Measurements from ENCODE around the gene LENG1. TPM values are rescaled to one million over a fixed set of nuclear protein-coding genes. Genes with fewer than 3 reads are reported as not detected.

The LENG1 gene
- total and polyA plus RNA-seq, 12 donors, result 5.0 to 22.0 (median 9.7) TPM

DNA sequence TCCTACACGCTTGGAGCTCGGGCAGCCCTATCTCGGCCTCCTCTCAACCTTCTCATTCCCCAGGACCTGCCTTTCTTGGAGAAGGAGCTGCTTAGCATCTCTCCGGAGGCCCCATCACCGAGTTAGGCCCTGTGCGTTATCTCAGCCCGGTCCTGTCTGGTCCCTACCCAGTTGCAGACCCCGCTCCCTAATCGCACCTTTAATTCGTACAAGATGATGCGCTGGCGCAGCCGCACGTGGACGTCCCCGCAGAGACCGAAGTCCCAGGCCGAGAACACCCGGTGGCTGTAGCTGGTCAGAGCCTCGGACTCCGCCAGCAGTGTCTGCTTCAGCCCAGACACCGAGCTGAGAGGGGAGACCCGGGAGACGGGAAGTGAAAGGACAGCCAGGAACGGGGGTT, 5.7 kb upstream of the LENG1 start:
- no peaks in the 10 kb centered on the region for H3K36me3 ChIP-seq (replicated peaks in 1 of 2)
- peak in 1 of 7 donors; percentile 25 for DNase-seq
- H3K27me3 ChIP-seq, result no peaks in the 10 kb centered on the region
- H3K4me1 ChIP-seq (replicated peaks in 1 of 2), result peaks cover 11 to 32% of the 10 kb centered on the region in 2 donors
- H3K27ac ChIP-seq, result no peak overlapping the region
- H3K9me3 ChIP-seq (replicated peaks in 1 of 3), result no peaks in the 10 kb centered on the region
- intact Hi-C loops (cut with DNase I), result loop anchor here in 1 of 2 donors (5.0 kb wide), 1 partner anchor 67 kb away; no protein-coding TSS in a partner anchor
- TF ChIP-seq POLR2A (IDR thresholded peaks at IDR 0.05) (no peak), CTCF (IDR thresholded peaks at IDR 0.05) (no peak)
- H3K4me3 ChIP-seq, result no peak overlapping the region
- WGBS, 4 donors, result 85 to 90% (median 88%) methylated on average over 25 of the region's 25 CpGs

GRCh38 chr19:54164369-54165068, 5.0 kb upstream of the LENG1 start:
- Histone ChIP-seq H3K4me1 (replicated peaks in 1 of 2) (peaks cover 14 to 34% of the 10 kb centered on the region in 2 donors), H3K4me3 (peak overlapping the region in 1 of 4 donors; percentile 1), H3K27ac (no peak overlapping the region), H3K9me3 (replicated peaks in 1 of 3) (no peaks in the 10 kb centered on the region), H3K27me3 (no peaks in the 10 kb centered on the region), H3K36me3 (replicated peaks in 1 of 2) (no peaks in the 10 kb centered on the region)
- TF ChIP-seq POLR2A (IDR thresholded peaks at IDR 0.05), result no peak
- TF ChIP-seq CTCF (IDR thresholded peaks at IDR 0.05), result no peak
- 8 to 11% (median 9%) methylated on average over 16 to 37 of the region's 37 CpGs for WGBS, 4 donors
- peak in 6 of 7 donors; percentile 55 to 88 (median 78) for DNase-seq
- intact Hi-C loops (cut with DNase I), result loop anchor here in 1 of 2 donors (5.0 kb wide), 1 partner anchor 68 kb away; no protein-coding TSS in a partner anchor

GRCh38 chr19:54162884-54163283, 3.4 kb upstream of the LENG1 start:
- Histone ChIP-seq H3K4me1 (replicated peaks in 1 of 2) (peaks cover 22 to 46% of the 10 kb centered on the region in 2 donors), H3K9me3 (replicated peaks in 1 of 3) (no peaks in the 10 kb centered on the region), H3K27me3 (no peaks in the 10 kb centered on the region), H3K36me3 (replicated peaks in 1 of 2) (peaks cover 0 to 2% of the 10 kb centered on the region in 2 donors), H3K27ac (peak overlapping the region in 4 of 5 donors; percentile 41 to 78 (median 61)), H3K4me3 (peak overlapping the region in 2 of 4 donors; percentile 23 to 30)
- peak in 1 of 7 donors; percentile 34 for DNase-seq
- no peak for TF ChIP-seq CTCF (IDR thresholded peaks at IDR 0.05)
- TF ChIP-seq POLR2A (IDR thresholded peaks at IDR 0.05), result no peak
- WGBS, 4 donors, result 59 to 66% (median 62%) methylated on average over 14 of the region's 14 CpGs
- intact Hi-C loops (cut with DNase I), result no loop called here

DNA sequence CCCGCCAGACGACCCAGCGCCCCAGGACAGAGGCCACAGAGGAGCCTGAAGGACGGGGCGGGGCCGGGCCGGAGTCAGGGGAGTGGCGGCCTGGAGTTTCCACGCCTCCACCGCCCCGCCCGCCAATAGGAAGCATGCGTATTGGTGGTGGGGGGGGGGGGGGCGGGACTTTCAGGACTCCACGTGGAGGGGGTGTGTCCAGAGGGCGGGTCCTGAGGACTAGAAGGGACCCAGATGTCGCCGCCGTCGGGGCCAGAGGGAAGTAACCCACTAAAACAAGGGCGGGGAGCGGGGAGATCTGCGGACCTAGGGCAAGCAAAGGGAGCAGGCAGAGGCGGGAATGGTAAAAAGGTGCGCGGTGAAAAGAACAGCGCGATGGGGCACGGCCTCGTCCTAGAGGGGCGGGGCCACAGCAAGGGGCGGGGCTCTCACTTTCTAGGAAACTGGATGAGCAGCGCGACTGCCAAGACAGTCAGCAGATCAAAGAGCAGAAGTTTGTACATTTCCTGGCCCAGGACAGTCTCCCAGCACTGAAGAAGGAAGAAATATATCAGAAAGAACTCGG, 2.8 kb upstream of the LENG1 start:
- H3K27me3 ChIP-seq, result no peaks in the 10 kb centered on the region
- peak; percentile 87 to 96 (median 93) for DNase-seq
- peak overlapping the region in 2 of 4 donors; percentile 23 to 30 for H3K4me3 ChIP-seq
- intact Hi-C loops (cut with DNase I), result no loop called here
- peak overlapping the region in 4 of 5 donors; percentile 41 to 78 (median 61) for H3K27ac ChIP-seq
- peak in 1 of 2 donors; percentile 33 for TF ChIP-seq POLR2A (IDR thresholded peaks at IDR 0.05)
- no peak for TF ChIP-seq CTCF (IDR thresholded peaks at IDR 0.05)
- peaks cover 22 to 47% of the 10 kb centered on the region in 2 donors for H3K4me1 ChIP-seq (replicated peaks in 1 of 2)
- H3K36me3 ChIP-seq (replicated peaks in 1 of 2), result peaks cover 0 to 8% of the 10 kb centered on the region in 2 donors
- 1 to 2% (median 2%) methylated on average over 17 to 34 of the region's 35 CpGs for WGBS, 4 donors
- H3K9me3 ChIP-seq (replicated peaks in 1 of 3), result no peaks in the 10 kb centered on the region
